ENCODE data around the gene CNTNAP2.

DNA sequence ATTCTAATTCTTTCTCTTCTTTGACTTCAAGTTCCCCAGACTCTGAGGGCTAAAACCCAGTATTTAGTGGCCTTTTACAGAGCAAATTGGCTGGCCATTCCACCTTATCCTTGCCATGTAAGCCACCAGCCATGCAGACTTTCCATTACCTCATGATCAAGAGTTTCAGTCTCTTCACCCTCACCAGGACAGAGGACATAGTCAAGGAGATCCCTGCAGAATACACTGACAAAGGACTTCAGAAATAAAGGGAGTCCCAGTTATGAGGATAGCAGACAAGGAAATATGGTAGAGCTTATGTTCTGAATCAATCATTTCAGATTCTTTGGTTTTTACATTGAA, 1393.6 kb downstream of the CNTNAP2 start:
- TF ChIP-seq ZNF292 (tag by site-specific recombination; IDR thresholded peaks at IDR 0.05; ENCODE audit: borderline replicate concordance, low read depth) (no peak), REST (tag by site-specific recombination; IDR thresholded peaks at IDR 0.05) (no peak), REPIN1 (tag by site-specific recombination; IDR thresholded peaks at IDR 0.05; ENCODE audit: low read depth) (no peak), ZNF302 (tag by site-specific recombination; IDR thresholded peaks at IDR 0.05; ENCODE audit: low read depth) (no peak), ZNF211 (tag by site-specific recombination; IDR thresholded peaks at IDR 0.05; ENCODE audit: low read depth) (no peak)
- TF ChIP-seq, protein P1, sequence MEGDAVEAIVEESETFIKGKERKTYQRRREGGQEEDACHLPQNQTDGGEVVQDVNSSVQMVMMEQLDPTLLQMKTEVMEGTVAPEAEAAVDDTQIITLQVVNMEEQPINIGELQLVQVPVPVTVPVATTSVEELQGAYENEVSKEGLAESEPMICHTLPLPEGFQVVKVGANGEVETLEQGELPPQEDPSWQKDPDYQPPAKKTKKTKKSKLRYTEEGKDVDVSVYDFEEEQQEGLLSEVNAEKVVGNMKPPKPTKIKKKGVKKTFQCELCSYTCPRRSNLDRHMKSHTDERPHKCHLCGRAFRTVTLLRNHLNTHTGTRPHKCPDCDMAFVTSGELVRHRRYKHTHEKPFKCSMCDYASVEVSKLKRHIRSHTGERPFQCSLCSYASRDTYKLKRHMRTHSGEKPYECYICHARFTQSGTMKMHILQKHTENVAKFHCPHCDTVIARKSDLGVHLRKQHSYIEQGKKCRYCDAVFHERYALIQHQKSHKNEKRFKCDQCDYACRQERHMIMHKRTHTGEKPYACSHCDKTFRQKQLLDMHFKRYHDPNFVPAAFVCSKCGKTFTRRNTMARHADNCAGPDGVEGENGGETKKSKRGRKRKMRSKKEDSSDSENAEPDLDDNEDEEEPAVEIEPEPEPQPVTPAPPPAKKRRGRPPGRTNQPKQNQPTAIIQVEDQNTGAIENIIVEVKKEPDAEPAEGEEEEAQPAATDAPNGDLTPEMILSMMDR (tag by site-specific recombination; IDR thresholded peaks at IDR 0.05), result no peak
